Measurements from ENCODE around the gene SND1.

DNA sequence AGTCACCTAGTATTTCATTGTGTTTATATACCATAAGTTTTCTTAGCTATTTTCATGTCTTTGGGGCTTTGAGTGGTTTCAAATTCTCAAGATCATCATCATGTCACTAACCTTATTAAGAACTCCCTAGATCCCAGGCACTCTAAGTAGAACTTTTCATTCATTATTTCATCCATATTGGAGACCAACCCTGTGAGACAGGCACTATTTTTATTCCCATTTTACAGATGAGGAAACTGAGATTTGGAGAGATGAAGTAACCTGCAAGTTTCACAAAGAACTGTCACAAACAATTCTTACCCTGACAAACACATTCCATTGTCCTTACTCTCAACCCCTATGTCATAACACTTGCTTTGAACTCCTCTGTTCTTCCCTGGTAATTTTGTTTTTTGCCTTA, 13.8 kb upstream of the SND1 start:
- TF ChIP-seq CTCF (IDR thresholded peaks at IDR 0.05; ENCODE audit: low read length) (no peak), EZH2 (IDR thresholded peaks at IDR 0.05; ENCODE audit: borderline replicate concordance, low read length) (no peak)

All from OCI-LY1 (cell line).